ENCODE data around the gene PTPRA.

Gene PTPRA

DNA sequence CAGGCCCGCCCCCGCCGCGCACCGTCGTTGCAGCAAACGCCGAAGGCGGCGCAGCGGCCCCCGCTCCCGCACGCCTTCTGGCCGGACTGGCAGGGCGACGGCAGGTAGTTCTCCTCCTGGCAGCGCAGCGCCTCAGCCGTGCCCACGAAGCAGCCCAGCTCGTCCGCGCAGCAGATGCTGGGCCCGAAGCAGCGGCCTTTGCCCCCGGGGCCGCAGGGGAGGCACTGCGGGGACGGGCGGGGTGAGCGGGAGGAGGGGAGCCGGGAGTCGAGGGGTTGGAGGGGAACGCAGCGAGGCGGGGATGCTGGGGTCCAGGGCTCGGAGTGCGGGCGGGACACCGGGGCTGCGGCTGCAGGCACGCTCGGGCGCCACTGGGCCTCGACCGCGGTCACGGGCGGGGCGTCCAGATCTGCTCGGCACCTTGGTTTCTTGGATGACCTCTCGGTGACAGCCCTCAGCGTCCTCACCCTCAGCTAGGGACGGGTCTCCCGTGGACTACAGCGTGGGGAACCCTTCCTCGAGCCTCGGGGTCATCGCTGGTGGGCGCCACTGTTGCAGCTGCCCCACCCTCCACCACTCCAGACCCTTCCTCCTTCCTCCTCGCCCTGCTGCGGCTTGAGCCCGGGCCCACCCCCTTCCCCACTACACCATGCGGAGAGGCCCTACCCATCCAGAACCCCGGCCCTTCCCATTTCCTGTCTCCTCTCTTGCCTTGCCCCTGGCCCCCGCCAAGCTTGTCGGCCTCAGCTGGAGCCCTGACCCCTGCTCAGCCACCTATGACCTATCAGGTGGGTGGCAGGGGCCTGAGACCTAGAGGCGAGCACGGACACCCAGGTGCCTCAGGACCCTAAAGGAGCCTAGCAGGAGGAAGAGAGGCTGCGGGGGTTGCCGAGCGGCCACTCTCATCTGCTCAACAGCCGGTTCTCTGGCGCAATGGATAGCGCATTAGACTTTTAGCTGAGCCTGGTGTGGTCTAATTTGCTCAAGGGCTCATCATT lies 210.0 kb downstream of the PTPRA start:
- Histone ChIP-seq H3K4me3 (replicated peaks; ENCODE audit: insufficient read depth, low read length) (no peak overlapping the region), H3K27ac (replicated peaks) (no peak overlapping the region), H3K27me3 (ENCODE audit: insufficient read depth, poor library complexity, severe bottlenecking) (peaks cover 13% of the 10 kb centered on the region)
- no peak for DNase-seq (ENCODE audit: low read depth in 1 of 2, low spot score in 1 of 2)
- no peak for TF ChIP-seq POLR2AphosphoS5 (IDR thresholded peaks at IDR 0.05; ENCODE audit: low read depth)
- TF ChIP-seq GABPA (IDR thresholded peaks at IDR 0.05; ENCODE audit: low read depth), result no peak
- TF ChIP-seq, protein P1, sequence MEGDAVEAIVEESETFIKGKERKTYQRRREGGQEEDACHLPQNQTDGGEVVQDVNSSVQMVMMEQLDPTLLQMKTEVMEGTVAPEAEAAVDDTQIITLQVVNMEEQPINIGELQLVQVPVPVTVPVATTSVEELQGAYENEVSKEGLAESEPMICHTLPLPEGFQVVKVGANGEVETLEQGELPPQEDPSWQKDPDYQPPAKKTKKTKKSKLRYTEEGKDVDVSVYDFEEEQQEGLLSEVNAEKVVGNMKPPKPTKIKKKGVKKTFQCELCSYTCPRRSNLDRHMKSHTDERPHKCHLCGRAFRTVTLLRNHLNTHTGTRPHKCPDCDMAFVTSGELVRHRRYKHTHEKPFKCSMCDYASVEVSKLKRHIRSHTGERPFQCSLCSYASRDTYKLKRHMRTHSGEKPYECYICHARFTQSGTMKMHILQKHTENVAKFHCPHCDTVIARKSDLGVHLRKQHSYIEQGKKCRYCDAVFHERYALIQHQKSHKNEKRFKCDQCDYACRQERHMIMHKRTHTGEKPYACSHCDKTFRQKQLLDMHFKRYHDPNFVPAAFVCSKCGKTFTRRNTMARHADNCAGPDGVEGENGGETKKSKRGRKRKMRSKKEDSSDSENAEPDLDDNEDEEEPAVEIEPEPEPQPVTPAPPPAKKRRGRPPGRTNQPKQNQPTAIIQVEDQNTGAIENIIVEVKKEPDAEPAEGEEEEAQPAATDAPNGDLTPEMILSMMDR (IDR thresholded peaks at IDR 0.05; ENCODE audit: insufficient read depth, low read length), result no peak
- no peak for TF ChIP-seq REST (IDR thresholded peaks at IDR 0.05; ENCODE audit: insufficient replicate concordance, low read depth)
- TF ChIP-seq SPI1 (IDR thresholded peaks at IDR 0.05; ENCODE audit: borderline replicate concordance, low read depth), result no peak

- peak in 1 of 2 experiments; percentile 40 for DNase-seq (ENCODE audit: low read depth in 1 of 2, low spot score in 1 of 2)
- Histone ChIP-seq H3K27ac (replicated peaks) (no peak within 1 kb of the TSS), H3K27me3 (ENCODE audit: insufficient read depth, poor library complexity, severe bottlenecking) (peaks cover 13% of the 10 kb centered on the region), H3K4me3 (replicated peaks; ENCODE audit: insufficient read depth, low read length) (no peak within 1 kb of the TSS)
- no peak for TF ChIP-seq GABPA (IDR thresholded peaks at IDR 0.05; ENCODE audit: low read depth)
- TF ChIP-seq SPI1 (IDR thresholded peaks at IDR 0.05; ENCODE audit: borderline replicate concordance, low read depth), result peak; percentile 73; the same call in 1 of the 2 replicates
Observed at GRCh38 chr20:3084283-3084985, 211.2 kb downstream of the PTPRA start, which contains the start of gene AVP. Gene AVP, minus strand, starts transcription at chr20:3084724. Its CDS starts 50 bp downstream, at chr20:3084674.

DNA sequence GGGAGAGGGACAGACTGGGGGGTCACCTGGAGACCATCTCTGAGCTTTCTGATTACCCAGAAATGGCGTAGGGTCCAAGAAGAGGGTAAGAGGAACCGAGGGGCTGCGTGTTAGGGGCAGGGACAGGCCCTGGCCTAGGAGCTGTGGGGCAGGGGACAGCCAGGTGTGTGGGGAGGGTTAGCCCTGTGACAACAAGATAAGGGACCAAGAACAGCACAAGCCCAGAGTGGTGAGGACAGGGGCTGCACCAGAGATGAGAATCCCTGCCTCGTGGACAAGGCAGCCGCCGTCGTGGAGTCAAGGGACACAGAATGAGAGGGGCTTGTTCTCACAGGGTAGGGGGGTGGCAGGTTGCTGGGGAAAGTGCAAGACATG lies 211.7 kb downstream of the PTPRA start:
- Histone ChIP-seq H3K27ac (replicated peaks) (no peak overlapping the region), H3K4me3 (replicated peaks; ENCODE audit: insufficient read depth, low read length) (no peak overlapping the region), H3K27me3 (ENCODE audit: insufficient read depth, poor library complexity, severe bottlenecking) (peaks cover 13% of the 10 kb centered on the region)
- TF ChIP-seq, protein P1 (IDR thresholded peaks at IDR 0.05; ENCODE audit: insufficient read depth, low read length), result no peak
- TF ChIP-seq SPI1 (IDR thresholded peaks at IDR 0.05; ENCODE audit: borderline replicate concordance, low read depth) (no peak), REST (IDR thresholded peaks at IDR 0.05; ENCODE audit: insufficient replicate concordance, low read depth) (no peak), POLR2AphosphoS5 (IDR thresholded peaks at IDR 0.05; ENCODE audit: low read depth) (no peak), GABPA (IDR thresholded peaks at IDR 0.05; ENCODE audit: low read depth) (no peak)
- no peak for DNase-seq (ENCODE audit: low read depth in 1 of 2, low spot score in 1 of 2)

GRCh38 chr20:3085571-3086072 lies 212.3 kb downstream of the PTPRA start:
- TF ChIP-seq REST (IDR thresholded peaks at IDR 0.05; ENCODE audit: insufficient replicate concordance, low read depth) (no peak), POLR2AphosphoS5 (IDR thresholded peaks at IDR 0.05; ENCODE audit: low read depth) (no peak), SPI1 (IDR thresholded peaks at IDR 0.05; ENCODE audit: borderline replicate concordance, low read depth) (no peak), GABPA (IDR thresholded peaks at IDR 0.05; ENCODE audit: low read depth) (no peak)
- TF ChIP-seq, protein P1 (IDR thresholded peaks at IDR 0.05; ENCODE audit: insufficient read depth, low read length), result no peak
- no peak overlapping the region for H3K27ac ChIP-seq (replicated peaks)
- peaks cover 13% of the 10 kb centered on the region for H3K27me3 ChIP-seq (ENCODE audit: insufficient read depth, poor library complexity, severe bottlenecking)
- no peak overlapping the region for H3K4me3 ChIP-seq (replicated peaks; ENCODE audit: insufficient read depth, low read length)
- DNase-seq (ENCODE audit: low read depth in 1 of 2, low spot score in 1 of 2), result no peak
